Gastrocnemius medialis (tissue), 4 donors: Measurements from ENCODE around the gene CERS1. TPM values are rescaled to one million over a fixed set of nuclear protein-coding genes. Genes with fewer than 3 reads are reported as not detected.

Experiments used
- ATAC-seq, 2 donors: fragments of 150-250 bp; one replicate each; pipeline ENCODE4 v1.9.1; 2016
- DNase-seq, 2 donors: peaks; one replicate each; pipeline ENCODE4 v3.0.0-alpha.2; 2019
- H3K27ac ChIP-seq, 4 donors: fragments of 200-600 bp; sonication (generic); 1 replicate in 1 of 4; 2 replicates in 3 of 4; pipeline ENCODE4 v1.5.1; 2016 to 2018; ENCODE audit warnings: mild to moderate bottlenecking in 2 of 4, moderate library complexity in 1 of 4
- H3K27me3 ChIP-seq, 3 donors: fragments of 200-600 bp; sonication (generic) in 2 of 3; 1 replicate in 1 of 3; 2 replicates in 2 of 3; pipeline versions ENCODE4 v1.5.1 to v1.6.0; 2016 to 2019; ENCODE audit warnings: mild to moderate bottlenecking in 1 of 3, moderate library complexity in 1 of 3
- H3K36me3 ChIP-seq, 2 donors: fragments of 200-600 bp; sonication (generic) in 1 of 2; one replicate each; pipeline ENCODE4 v1.5.1; 2017 to 2018
- H3K4me1 ChIP-seq, 2 donors: fragments of 200-600 bp; sonication (generic) in 1 of 2; one replicate each; pipeline ENCODE4 v1.5.1; 2016 to 2017; ENCODE audit warnings: mild to moderate bottlenecking in 2 of 2
- H3K4me3 ChIP-seq, 4 donors: fragments of 200-600 bp; sonication (generic) in 3 of 4; 1 replicate in 1 of 4; 2 replicates in 3 of 4; pipeline ENCODE4 v1.5.1; 2016 to 2019; ENCODE audit warnings: mild to moderate bottlenecking in 2 of 4
- H3K9me3 ChIP-seq, 3 donors: fragments of 200-600 bp; sonication (generic) in 2 of 3; 1 replicate in 1 of 3; 2 replicates in 2 of 3; pipeline ENCODE4 v1.5.1; 2016 to 2019
- POLR2A ChIP-seq, 2 donors: fragments of 450-650 bp; IDR thresholded peaks; one replicate each; pipeline ENCODE4 v1.6.1; 2017; ENCODE audit warnings: antibody characterized with exemption in 2 of 2, mild to moderate bottlenecking in 2 of 2, moderate library complexity in 2 of 2
- in situ Hi-C, 4 donors: fragments of 200-750 bp; cut with MboI; loops; one replicate each; pipeline versions ENCODE4 v1.15.0 to v1.8.0; 2017; ENCODE audit warnings: low sequenced_read_pairs in 4 of 4
- intact Hi-C: fragments of 100-400 bp; cut with DNase I; formaldehyde crosslinking; loops from one replicate; pipeline ENCODE4 v1.15.1; 2023; ENCODE audit warnings: low total_unique reads
- total RNA-seq, 4 donors: library from RNA; depleted of rRNA; stranded (reverse); fragments of >200 nt; gene quantifications; one replicate each; pipeline versions ENCODE4 v1.1.0 to v1.2.3, GENCODE V29; 2016
- TF ChIP-seq, protein P1 (sequence below), 5 experiments: fragments of 450-650 bp in 3 of 5; fragments of 200-600 bp in 2 of 5; sonication (generic) in 2 of 5; IDR thresholded peaks in 4 of 5; conservative IDR thresholded peaks in 1 of 5; 1 replicate in 4 of 5; 2 replicates in 1 of 5; pipeline ENCODE4 v1.5.1; 2016 to 2019; ENCODE audit warnings: antibody characterized with exemption in 5 of 5, mild to moderate bottlenecking in 3 of 5, moderate library complexity in 3 of 5

CERS1 gene
- total RNA-seq, 4 donors from 2014 or later = 1.1 to 6.9 (median 3.3) TPM

DNA sequence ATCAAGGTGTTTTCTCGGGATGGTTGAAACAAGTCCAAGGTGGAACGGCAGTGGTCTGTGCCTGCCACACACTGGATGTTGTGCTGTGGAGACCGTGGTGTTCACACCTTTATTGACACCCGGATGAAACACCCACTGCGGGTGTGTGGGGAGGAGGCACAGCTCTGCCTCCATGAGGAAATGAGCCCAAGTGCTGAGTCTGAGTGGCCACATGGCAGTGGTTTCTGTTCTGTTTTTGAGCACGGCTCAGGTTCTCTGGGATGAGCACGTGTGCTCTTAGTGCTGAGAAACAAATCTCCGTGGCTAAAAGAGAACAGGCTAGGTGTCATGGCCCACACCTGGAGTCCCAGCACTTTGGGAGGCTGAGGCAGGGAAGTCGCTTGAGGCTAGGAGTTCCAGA lies 34.7 kb downstream of the CERS1 start:
- TF ChIP-seq POLR2A (IDR thresholded peaks at IDR 0.05) = no peak
- TF ChIP-seq, protein P1, sequence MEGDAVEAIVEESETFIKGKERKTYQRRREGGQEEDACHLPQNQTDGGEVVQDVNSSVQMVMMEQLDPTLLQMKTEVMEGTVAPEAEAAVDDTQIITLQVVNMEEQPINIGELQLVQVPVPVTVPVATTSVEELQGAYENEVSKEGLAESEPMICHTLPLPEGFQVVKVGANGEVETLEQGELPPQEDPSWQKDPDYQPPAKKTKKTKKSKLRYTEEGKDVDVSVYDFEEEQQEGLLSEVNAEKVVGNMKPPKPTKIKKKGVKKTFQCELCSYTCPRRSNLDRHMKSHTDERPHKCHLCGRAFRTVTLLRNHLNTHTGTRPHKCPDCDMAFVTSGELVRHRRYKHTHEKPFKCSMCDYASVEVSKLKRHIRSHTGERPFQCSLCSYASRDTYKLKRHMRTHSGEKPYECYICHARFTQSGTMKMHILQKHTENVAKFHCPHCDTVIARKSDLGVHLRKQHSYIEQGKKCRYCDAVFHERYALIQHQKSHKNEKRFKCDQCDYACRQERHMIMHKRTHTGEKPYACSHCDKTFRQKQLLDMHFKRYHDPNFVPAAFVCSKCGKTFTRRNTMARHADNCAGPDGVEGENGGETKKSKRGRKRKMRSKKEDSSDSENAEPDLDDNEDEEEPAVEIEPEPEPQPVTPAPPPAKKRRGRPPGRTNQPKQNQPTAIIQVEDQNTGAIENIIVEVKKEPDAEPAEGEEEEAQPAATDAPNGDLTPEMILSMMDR (IDR thresholded peaks at IDR 0.05 in 4 of 5, conservative IDR thresholded peaks at IDR 0.05 in 1 of 5) = no peak
- Histone ChIP-seq H3K4me1 (peaks cover 0 to 14% of the 10 kb centered on the region in 2 donors), H3K27ac (no peak overlapping the region), H3K27me3 (no peaks in the 10 kb centered on the region), H3K4me3 (no peak overlapping the region), H3K36me3 (peaks cover 0 to 99% of the 10 kb centered on the region in 2 donors), H3K9me3 (no peaks in the 10 kb centered on the region)
- in situ Hi-C loops (no loop called here), intact Hi-C loops (no loop called here)
- no peak for DNase-seq
- no peak for ATAC-seq

GRCh38 chr19:18860725-18861124 lies 35.2 kb downstream of the CERS1 start:
- Histone ChIP-seq H3K4me1 (peaks cover 0 to 14% of the 10 kb centered on the region in 2 donors), H3K36me3 (peaks cover 0 to 99% of the 10 kb centered on the region in 2 donors), H3K4me3 (no peak overlapping the region), H3K27ac (peak overlapping the region in 2 of 4 donors; percentile 23 to 70), H3K27me3 (no peaks in the 10 kb centered on the region), H3K9me3 (no peaks in the 10 kb centered on the region)
- ATAC-seq (no peak), DNase-seq (no peak)
- in situ Hi-C loops (no loop called here), intact Hi-C loops (no loop called here)
- no peak for TF ChIP-seq POLR2A (IDR thresholded peaks at IDR 0.05)
- TF ChIP-seq, protein P1 (IDR thresholded peaks at IDR 0.05 in 4 of 5, conservative IDR thresholded peaks at IDR 0.05 in 1 of 5) = no peak

DNA sequence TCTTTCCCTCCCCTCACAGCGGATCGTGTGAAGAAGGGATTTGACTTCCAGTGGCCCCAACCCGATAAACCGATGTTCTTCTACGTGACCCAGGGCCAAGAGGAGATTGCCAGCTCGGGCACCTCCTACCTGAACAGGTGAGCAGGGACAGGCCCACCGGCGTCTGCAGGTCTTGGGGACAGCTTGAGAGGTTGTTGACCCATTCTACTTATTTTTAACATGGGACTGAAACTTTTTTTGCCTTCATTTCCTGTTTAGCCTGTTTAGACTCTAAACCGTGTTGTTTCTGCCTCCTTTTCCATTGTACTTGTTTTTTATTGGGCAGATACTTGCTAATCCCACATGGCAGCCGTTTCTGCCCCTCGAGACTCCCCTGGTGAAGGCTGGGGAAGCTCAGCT lies 35.7 kb downstream of the CERS1 start:
- intact Hi-C loops (no loop called here), in situ Hi-C loops (no loop called here)
- DNase-seq (no peak), ATAC-seq (no peak)
- TF ChIP-seq, protein P1 (IDR thresholded peaks at IDR 0.05 in 4 of 5, conservative IDR thresholded peaks at IDR 0.05 in 1 of 5) = no peak
- no peak for TF ChIP-seq POLR2A (IDR thresholded peaks at IDR 0.05)
- H3K36me3 ChIP-seq = peaks cover 0 to 99% of the 10 kb centered on the region in 2 donors
- no peaks in the 10 kb centered on the region for H3K27me3 ChIP-seq
- peak overlapping the region; percentile 4 to 70 (median 26) for H3K27ac ChIP-seq
- H3K9me3 ChIP-seq = no peaks in the 10 kb centered on the region
- H3K4me1 ChIP-seq = peaks cover 0 to 14% of the 10 kb centered on the region in 2 donors
- no peak overlapping the region for H3K4me3 ChIP-seq

DNA sequence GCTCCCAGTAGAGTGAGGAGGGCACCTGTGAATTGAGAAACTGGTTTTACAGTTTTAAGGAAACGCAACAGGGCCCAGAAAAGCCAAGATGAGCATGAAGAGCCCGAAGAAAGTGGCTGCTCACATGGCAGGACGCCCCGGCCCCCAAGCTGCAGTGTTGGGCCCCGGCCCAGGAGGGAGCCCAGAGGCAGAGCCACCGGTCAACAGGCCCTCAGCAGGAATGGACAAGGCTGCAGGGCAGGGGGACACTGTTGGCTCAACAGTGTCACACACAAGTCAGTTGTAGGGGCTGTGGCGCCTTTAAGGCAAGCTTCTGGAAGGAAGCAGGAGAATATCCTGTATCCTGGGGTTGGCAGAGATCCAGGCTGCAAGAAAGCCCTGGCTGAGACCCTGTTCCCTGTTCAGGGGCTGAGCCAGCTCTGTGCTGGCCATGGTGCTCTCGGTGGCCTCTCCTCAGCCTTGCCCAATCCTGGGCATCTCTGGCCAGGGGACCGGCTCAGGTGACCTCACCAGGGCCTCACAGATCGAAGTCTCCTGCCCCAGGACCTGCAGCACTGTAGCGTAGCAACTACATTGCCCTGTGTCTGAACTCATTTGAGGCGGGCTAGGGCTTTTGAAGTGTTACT lies 36.2 kb downstream of the CERS1 start:
- peak; percentile 30 to 84 for ATAC-seq
- H3K4me3 ChIP-seq = no peak overlapping the region

More for the DNA sequence above, 36.2 kb downstream of the CERS1 start:
- intact Hi-C loops = no loop called here
- Histone ChIP-seq H3K27ac (peak overlapping the region; percentile 4 to 70 (median 26)), H3K36me3 (peaks cover 0 to 99% of the 10 kb centered on the region in 2 donors), H3K9me3 (no peaks in the 10 kb centered on the region), H3K4me1 (peaks cover 0 to 14% of the 10 kb centered on the region in 2 donors), H3K27me3 (no peaks in the 10 kb centered on the region)
- in situ Hi-C loops = loop anchor here in 1 of 4 donors (10.0 kb wide), 1 partner anchor 265 kb away; no protein-coding TSS in a partner anchor
- peak in 1 of 2 donors; percentile 76 for DNase-seq
- TF ChIP-seq, protein P1 (IDR thresholded peaks at IDR 0.05 in 4 of 5, conservative IDR thresholded peaks at IDR 0.05 in 1 of 5) = no peak
- no peak for TF ChIP-seq POLR2A (IDR thresholded peaks at IDR 0.05)
